ENCODE data around the gene OR4S1. TPM values are rescaled to one million over a fixed set of nuclear protein-coding genes. Genes with fewer than 3 reads are reported as not detected.

OR4S1 gene
- total and polyA plus RNA-seq, 2 of the 13 experiments (the other 11 are each of a cell fraction or from before 2014, with no cell fraction given), result not detected

DNA sequence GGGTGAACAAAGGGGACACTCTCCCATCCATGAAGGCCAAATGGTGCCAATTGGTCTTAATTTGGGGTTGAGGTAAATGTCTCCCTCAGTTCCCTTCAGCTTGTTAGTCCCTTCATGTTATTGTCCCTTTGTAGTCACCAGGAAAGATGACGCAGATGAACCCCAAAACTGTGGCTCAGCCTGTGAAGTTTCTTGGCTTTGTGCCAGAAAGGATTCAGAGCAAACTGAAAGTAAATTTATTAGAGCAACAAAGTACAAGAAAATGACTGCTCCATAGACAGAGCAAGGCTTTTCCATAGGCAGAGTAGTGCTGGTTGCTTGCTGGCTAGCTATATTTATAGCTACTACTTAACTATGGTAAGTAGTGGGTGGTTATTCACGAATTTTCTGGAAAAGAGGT, 35.4 kb downstream of the OR4S1 start:
- no peaks in the 10 kb centered on the region for H3K27me3 ChIP-seq (ENCODE audit: control insufficient read depth in 1 of 2, insufficient read depth in 2 of 2, low read length in 2 of 2)
- no peak overlapping the region for H3K4me2 ChIP-seq (ENCODE audit: low read depth, low read length)
- H3K79me2 ChIP-seq (ENCODE audit: insufficient read depth, low read length), result no peaks in the 10 kb centered on the region
- 0% methylated on average over 2 of the region's 2 CpGs for WGBS (ENCODE audit: low lambda C conversion rate)
- no peaks in the 10 kb centered on the region for H3K4me1 ChIP-seq (ENCODE audit: insufficient read depth, low read length)
- TF ChIP-seq, protein P1, sequence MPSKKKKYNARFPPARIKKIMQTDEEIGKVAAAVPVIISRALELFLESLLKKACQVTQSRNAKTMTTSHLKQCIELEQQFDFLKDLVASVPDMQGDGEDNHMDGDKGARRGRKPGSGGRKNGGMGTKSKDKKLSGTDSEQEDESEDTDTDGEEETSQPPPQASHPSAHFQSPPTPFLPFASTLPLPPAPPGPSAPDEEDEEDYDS (CRISPR knock-in tag; IDR thresholded peaks at IDR 0.05), result no peak
- TF ChIP-seq, protein P2, sequence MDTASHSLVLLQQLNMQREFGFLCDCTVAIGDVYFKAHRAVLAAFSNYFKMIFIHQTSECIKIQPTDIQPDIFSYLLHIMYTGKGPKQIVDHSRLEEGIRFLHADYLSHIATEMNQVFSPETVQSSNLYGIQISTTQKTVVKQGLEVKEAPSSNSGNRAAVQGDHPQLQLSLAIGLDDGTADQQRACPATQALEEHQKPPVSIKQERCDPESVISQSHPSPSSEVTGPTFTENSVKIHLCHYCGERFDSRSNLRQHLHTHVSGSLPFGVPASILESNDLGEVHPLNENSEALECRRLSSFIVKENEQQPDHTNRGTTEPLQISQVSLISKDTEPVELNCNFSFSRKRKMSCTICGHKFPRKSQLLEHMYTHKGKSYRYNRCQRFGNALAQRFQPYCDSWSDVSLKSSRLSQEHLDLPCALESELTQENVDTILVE (CRISPR knock-in tag; IDR thresholded peaks at IDR 0.05), result no peak
- TF ChIP-seq ZNF207 (IDR thresholded peaks at IDR 0.05; ENCODE audit: borderline replicate concordance) (no peak), ZNF501 (CRISPR knock-in tag; IDR thresholded peaks at IDR 0.05) (no peak), LCORL (IDR thresholded peaks at IDR 0.05) (peak; percentile 90), LCORL (CRISPR knock-in tag; IDR thresholded peaks at IDR 0.05) (no peak)
- TF ChIP-seq, protein P3, sequence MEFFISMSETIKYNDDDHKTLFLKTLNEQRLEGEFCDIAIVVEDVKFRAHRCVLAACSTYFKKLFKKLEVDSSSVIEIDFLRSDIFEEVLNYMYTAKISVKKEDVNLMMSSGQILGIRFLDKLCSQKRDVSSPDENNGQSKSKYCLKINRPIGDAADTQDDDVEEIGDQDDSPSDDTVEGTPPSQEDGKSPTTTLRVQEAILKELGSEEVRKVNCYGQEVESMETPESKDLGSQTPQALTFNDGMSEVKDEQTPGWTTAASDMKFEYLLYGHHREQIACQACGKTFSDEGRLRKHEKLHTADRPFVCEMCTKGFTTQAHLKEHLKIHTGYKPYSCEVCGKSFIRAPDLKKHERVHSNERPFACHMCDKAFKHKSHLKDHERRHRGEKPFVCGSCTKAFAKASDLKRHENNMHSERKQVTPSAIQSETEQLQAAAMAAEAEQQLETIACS (CRISPR knock-in tag; IDR thresholded peaks at IDR 0.05), result no peak
- no peak overlapping the region for H3K27ac ChIP-seq (ENCODE audit: extremely low read length, insufficient read depth, low read length)
- no TSS peak for BruUV-seq (replicated peaks)
- CTCF ChIA-PET (ENCODE audit: low intra/inter-chr PET ratio, low total read pairs), result no interaction called here
- no peaks in the 10 kb centered on the region for H4K20me1 ChIP-seq (ENCODE audit: insufficient read depth, low read length)
- in situ Hi-C loops (cut with HindIII; ENCODE audit: extremely low pct_ligation_motif_present, low pct_unique_long_range_greater_than_20kb) (no loop called here), intact Hi-C loops (cut with micrococcal nuclease; ENCODE audit: unreplicated experiment) (no loop called here)
- FAIRE-seq (no peak), DNase-seq (ENCODE audit: low spot score) (no peak), ATAC-seq (no peak)
- no peak overlapping the region for H3K9ac ChIP-seq (ENCODE audit: insufficient read depth, low read depth, low read length)
- no peaks in the 10 kb centered on the region for H3K36me3 ChIP-seq (replicated peaks in 1 of 2; ENCODE audit: control insufficient read depth in 1 of 2, insufficient read depth in 2 of 2, low read length in 2 of 2)
- no peaks in the 10 kb centered on the region for H3K9me3 ChIP-seq (ENCODE audit: low read length)
- no peak overlapping the region for H3K4me3 ChIP-seq (replicated peaks in 1 of 3; ENCODE audit: insufficient read depth in 1 of 3, low read depth in 2 of 3, low read length in 3 of 3)
- POLR2A ChIA-PET, result no interaction called here
- no peak overlapping the region for H2AFZ ChIP-seq (ENCODE audit: low read length)
